Measurements from ENCODE around the gene CTPS1.

CTPS1 gene

DNA sequence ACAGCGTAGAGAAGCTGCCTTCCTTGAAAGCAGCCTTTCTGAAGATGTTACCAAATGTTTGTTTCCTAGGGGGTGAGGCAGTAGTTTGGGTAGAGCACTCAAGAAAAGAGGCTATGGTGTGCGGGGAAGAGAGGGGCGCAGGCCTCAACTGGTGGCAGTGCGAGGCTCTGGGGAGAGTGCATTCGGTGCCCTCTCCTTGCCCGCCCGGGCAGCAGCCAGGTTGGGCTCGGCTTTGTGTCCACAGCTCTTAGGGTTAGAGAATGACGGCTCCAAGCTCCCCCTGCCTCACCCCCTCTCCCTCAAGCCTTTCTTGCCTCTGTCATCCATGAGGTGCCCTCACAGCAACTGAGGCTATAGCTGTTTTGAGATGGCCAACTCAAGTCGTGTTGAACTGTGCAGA, 42.9 kb downstream of the CTPS1 start:
- Histone ChIP-seq H4K20me1 (ENCODE audit: insufficient read depth, low read length) (no peaks in the 10 kb centered on the region), H3K4me2 (ENCODE audit: low read depth, low read length) (no peak overlapping the region), H3K79me2 (ENCODE audit: low read length) (no peaks in the 10 kb centered on the region; the same call in 1 of the 2 replicates), H3K36me3 (replicated peaks; ENCODE audit: insufficient read depth, low read length) (no peaks in the 10 kb centered on the region), H3K27me3 (replicated peaks; ENCODE audit: insufficient read depth, low read length) (no peaks in the 10 kb centered on the region), H3K4me3 (ENCODE audit: low read length) (no peak overlapping the region), H3K9me3 (replicated peaks; ENCODE audit: insufficient read depth, low read length) (no peaks in the 10 kb centered on the region), H3K27ac (ENCODE audit: low read length) (no peak overlapping the region), H3K4me1 (ENCODE audit: low read length) (no peaks in the 10 kb centered on the region), H3K9ac (ENCODE audit: low read length) (no peak overlapping the region), H3F3A (ENCODE audit: insufficient read depth, low read length) (no peaks in the 10 kb centered on the region; the same call in 1 of the 2 replicates), H2AFZ (ENCODE audit: low read length) (no peak overlapping the region), H3K9me2 (replicated peaks; ENCODE audit: insufficient read depth, low read length) (no peaks in the 10 kb centered on the region)
- no peak for DNase-seq
- TF ChIP-seq, protein P1, sequence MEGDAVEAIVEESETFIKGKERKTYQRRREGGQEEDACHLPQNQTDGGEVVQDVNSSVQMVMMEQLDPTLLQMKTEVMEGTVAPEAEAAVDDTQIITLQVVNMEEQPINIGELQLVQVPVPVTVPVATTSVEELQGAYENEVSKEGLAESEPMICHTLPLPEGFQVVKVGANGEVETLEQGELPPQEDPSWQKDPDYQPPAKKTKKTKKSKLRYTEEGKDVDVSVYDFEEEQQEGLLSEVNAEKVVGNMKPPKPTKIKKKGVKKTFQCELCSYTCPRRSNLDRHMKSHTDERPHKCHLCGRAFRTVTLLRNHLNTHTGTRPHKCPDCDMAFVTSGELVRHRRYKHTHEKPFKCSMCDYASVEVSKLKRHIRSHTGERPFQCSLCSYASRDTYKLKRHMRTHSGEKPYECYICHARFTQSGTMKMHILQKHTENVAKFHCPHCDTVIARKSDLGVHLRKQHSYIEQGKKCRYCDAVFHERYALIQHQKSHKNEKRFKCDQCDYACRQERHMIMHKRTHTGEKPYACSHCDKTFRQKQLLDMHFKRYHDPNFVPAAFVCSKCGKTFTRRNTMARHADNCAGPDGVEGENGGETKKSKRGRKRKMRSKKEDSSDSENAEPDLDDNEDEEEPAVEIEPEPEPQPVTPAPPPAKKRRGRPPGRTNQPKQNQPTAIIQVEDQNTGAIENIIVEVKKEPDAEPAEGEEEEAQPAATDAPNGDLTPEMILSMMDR (IDR thresholded peaks at IDR 0.05; ENCODE audit: low read length) = no peak

DNA sequence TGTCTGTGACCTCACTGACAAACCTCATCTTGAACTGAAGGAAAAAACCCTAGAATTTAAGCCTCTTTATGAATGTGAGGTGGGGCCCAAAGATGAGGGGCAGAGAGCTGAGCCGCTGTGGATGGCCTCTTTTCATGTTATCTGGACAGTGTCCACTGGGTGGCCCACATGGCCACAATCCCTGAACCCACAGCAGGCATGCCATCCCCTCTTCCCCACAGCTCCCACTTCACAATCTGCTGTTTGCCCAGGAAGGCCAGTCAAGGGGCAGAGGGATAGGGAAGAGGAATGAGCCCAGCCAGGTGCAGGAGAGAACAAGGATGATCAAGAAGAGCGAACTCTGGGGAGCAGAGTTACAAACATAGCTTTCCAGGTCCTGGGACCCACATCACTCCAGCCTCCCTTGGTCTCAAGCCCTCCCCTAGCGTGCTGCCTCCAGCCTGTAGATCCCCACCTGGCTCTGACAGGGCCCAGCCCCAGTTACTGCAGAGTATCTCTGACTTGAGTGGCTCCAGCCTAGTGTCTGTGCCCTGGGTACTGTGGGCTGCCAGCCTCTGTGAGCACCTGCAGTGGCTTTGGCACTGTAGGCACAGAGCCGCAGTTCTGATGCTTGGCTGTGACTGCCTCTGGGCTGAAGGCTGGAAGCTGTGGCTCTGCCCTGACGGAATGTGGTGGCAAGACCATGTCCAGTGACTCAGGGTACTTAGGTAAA, 43.9 kb downstream of the CTPS1 start:
- H3K4me1 ChIP-seq (ENCODE audit: low read length) = no peaks in the 10 kb centered on the region
- no peaks in the 10 kb centered on the region for H3K27me3 ChIP-seq (replicated peaks; ENCODE audit: insufficient read depth, low read length)
- H3K4me3 ChIP-seq (ENCODE audit: low read length) = no peak overlapping the region
- H3F3A ChIP-seq (ENCODE audit: insufficient read depth, low read length) = no peaks in the 10 kb centered on the region; the same call in 1 of the 2 replicates
- H4K20me1 ChIP-seq (ENCODE audit: insufficient read depth, low read length) = no peaks in the 10 kb centered on the region
- no peak overlapping the region for H2AFZ ChIP-seq (ENCODE audit: low read length)
- H3K9me2 ChIP-seq (replicated peaks; ENCODE audit: insufficient read depth, low read length) = no peaks in the 10 kb centered on the region
- TF ChIP-seq EZH2 (optimal IDR thresholded peaks at IDR 0.05; ENCODE audit: low read depth, low read length) = no peak
- TF ChIP-seq, protein P1 (IDR thresholded peaks at IDR 0.05; ENCODE audit: low read length) = no peak
- no peak for TF ChIP-seq EZH2phosphoT487 (IDR thresholded peaks at IDR 0.05; ENCODE audit: low read length)
- no peaks in the 10 kb centered on the region for H3K9me3 ChIP-seq (replicated peaks; ENCODE audit: insufficient read depth, low read length)
- no peak overlapping the region for H3K9ac ChIP-seq (ENCODE audit: low read length)
- no peak for DNase-seq
- H3K36me3 ChIP-seq (replicated peaks; ENCODE audit: insufficient read depth, low read length) = no peaks in the 10 kb centered on the region
- H3K4me2 ChIP-seq (ENCODE audit: low read depth, low read length) = no peak overlapping the region
- H3K79me2 ChIP-seq (ENCODE audit: low read length) = no peaks in the 10 kb centered on the region
- H3K27ac ChIP-seq (ENCODE audit: low read length) = no peak overlapping the region

DNA sequence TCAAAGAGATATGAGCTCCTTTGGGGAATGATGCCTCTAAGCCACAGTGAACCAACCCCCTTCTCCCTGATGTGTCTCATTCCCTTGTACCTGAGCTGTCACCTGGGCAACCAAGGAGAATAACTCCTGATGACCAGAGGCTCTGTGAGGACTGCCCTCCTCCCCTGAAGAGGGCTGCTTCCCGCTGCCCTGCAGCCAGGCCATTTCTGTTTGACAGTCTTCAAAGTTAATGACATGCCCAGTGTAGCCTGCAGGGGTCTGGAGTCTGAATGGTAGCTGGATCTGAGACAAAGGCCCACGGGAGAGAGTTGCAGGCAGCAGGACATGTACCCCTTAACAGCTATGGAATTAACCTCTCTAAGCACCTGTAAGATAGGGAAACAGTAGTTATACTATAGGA, 45.5 kb downstream of the CTPS1 start:
- Histone ChIP-seq H3F3A (ENCODE audit: insufficient read depth, low read length) (no peaks in the 10 kb centered on the region; the same call in 1 of the 2 replicates), H3K9ac (ENCODE audit: low read length) (no peak overlapping the region), H4K20me1 (ENCODE audit: insufficient read depth, low read length) (no peaks in the 10 kb centered on the region), H3K79me2 (ENCODE audit: low read length) (no peaks in the 10 kb centered on the region), H3K27ac (ENCODE audit: low read length) (no peak overlapping the region), H3K27me3 (replicated peaks; ENCODE audit: insufficient read depth, low read length) (no peaks in the 10 kb centered on the region), H2AFZ (ENCODE audit: low read length) (no peak overlapping the region), H3K9me2 (replicated peaks; ENCODE audit: insufficient read depth, low read length) (no peaks in the 10 kb centered on the region), H3K9me3 (replicated peaks; ENCODE audit: insufficient read depth, low read length) (no peaks in the 10 kb centered on the region), H3K4me3 (ENCODE audit: low read length) (no peak overlapping the region), H3K4me2 (ENCODE audit: low read depth, low read length) (no peak overlapping the region), H3K36me3 (replicated peaks; ENCODE audit: insufficient read depth, low read length) (no peaks in the 10 kb centered on the region), H3K4me1 (ENCODE audit: low read length) (no peaks in the 10 kb centered on the region)
- no peak for TF ChIP-seq EZH2phosphoT487 (IDR thresholded peaks at IDR 0.05; ENCODE audit: low read length)
- TF ChIP-seq, protein P1 (IDR thresholded peaks at IDR 0.05; ENCODE audit: low read length) = no peak
- no peak for TF ChIP-seq EZH2 (optimal IDR thresholded peaks at IDR 0.05; ENCODE audit: low read depth, low read length)
- no peak for DNase-seq

All from MM.1S (cell line).